Osteocyte (in vitro differentiated cells): ENCODE measurements around the gene MMRN1. TPM values are rescaled to one million over a fixed set of nuclear protein-coding genes. Genes with fewer than 3 reads are reported as not detected.

Experiments
- DNase-seq: peaks from one replicate; pipeline ENCODE4 v3.0.0; 2021; ENCODE audit warnings: mixed read lengths; ENCODE audit not compliant: unreplicated experiment; ENCODE audit errors: extremely low spot score
- H3K27ac Mint-ChIP-seq: one replicate; pipeline ENCODE4 v1.8.0; 2021; ENCODE audit warnings: mild to moderate bottlenecking, mixed read lengths; ENCODE audit not compliant: unreplicated experiment
- H3K27me3 Mint-ChIP-seq: one replicate; pipeline ENCODE4 v1.8.0; 2021; ENCODE audit warnings: mixed read lengths; ENCODE audit not compliant: unreplicated experiment
- H3K36me3 Mint-ChIP-seq: one replicate; pipeline ENCODE4 v1.8.0; 2021; ENCODE audit warnings: mixed read lengths; ENCODE audit not compliant: unreplicated experiment
- H3K4me1 Mint-ChIP-seq: one replicate; pipeline ENCODE4 v1.8.0; 2021; ENCODE audit warnings: mixed read lengths; ENCODE audit not compliant: unreplicated experiment
- H3K4me3 Mint-ChIP-seq: one replicate; pipeline ENCODE4 v1.8.0; 2021; ENCODE audit warnings: mild to moderate bottlenecking, moderate library complexity, mixed read lengths; ENCODE audit not compliant: unreplicated experiment
- H3K9me3 Mint-ChIP-seq: one replicate; pipeline ENCODE4 v1.8.0; 2021; ENCODE audit warnings: mixed read lengths; ENCODE audit not compliant: unreplicated experiment
- total RNA-seq: library from RNA; stranded (reverse); gene quantifications from 2 replicates; pipeline ENCODE4 v1.2.1, GENCODE V29; 2021
- TF ChIP-seq, protein P1 (sequence below): fragments of 200-600 bp; sonication (generic); IDR thresholded peaks from 2 replicates; pipeline ENCODE4 v1.5.0; 2021; ENCODE audit warnings: antibody characterized with exemption, mild to moderate bottlenecking, moderate library complexity

MMRN1 gene
- total RNA-seq, 1 donor from 2014 or later, result not detected

- no peaks in the 10 kb centered on the region for H3K9me3 Mint-ChIP-seq
- no peaks in the 10 kb centered on the region for H3K36me3 Mint-ChIP-seq
- H3K4me1 Mint-ChIP-seq, result no peaks in the 10 kb centered on the region
- TF ChIP-seq, protein P1, sequence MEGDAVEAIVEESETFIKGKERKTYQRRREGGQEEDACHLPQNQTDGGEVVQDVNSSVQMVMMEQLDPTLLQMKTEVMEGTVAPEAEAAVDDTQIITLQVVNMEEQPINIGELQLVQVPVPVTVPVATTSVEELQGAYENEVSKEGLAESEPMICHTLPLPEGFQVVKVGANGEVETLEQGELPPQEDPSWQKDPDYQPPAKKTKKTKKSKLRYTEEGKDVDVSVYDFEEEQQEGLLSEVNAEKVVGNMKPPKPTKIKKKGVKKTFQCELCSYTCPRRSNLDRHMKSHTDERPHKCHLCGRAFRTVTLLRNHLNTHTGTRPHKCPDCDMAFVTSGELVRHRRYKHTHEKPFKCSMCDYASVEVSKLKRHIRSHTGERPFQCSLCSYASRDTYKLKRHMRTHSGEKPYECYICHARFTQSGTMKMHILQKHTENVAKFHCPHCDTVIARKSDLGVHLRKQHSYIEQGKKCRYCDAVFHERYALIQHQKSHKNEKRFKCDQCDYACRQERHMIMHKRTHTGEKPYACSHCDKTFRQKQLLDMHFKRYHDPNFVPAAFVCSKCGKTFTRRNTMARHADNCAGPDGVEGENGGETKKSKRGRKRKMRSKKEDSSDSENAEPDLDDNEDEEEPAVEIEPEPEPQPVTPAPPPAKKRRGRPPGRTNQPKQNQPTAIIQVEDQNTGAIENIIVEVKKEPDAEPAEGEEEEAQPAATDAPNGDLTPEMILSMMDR, result no peak
- no peak overlapping the region for H3K27ac Mint-ChIP-seq
- no peak overlapping the region for H3K4me3 Mint-ChIP-seq
- no peak for DNase-seq
- peaks cover 30% of the 10 kb centered on the region for H3K27me3 Mint-ChIP-seq
These were observed 31.1 kb upstream of the MMRN1 start for GRCh38 chr4:89863533-89863932.

GRCh38 chr4:89868276-89868675, 26.4 kb upstream of the MMRN1 start:
- peaks cover 40% of the 10 kb centered on the region for H3K27me3 Mint-ChIP-seq
- TF ChIP-seq, protein P1, result no peak
- no peaks in the 10 kb centered on the region for H3K9me3 Mint-ChIP-seq
- H3K4me3 Mint-ChIP-seq, result no peak overlapping the region
- H3K36me3 Mint-ChIP-seq, result no peaks in the 10 kb centered on the region
- H3K4me1 Mint-ChIP-seq, result no peaks in the 10 kb centered on the region
- DNase-seq, result no peak
- no peak overlapping the region for H3K27ac Mint-ChIP-seq

DNA sequence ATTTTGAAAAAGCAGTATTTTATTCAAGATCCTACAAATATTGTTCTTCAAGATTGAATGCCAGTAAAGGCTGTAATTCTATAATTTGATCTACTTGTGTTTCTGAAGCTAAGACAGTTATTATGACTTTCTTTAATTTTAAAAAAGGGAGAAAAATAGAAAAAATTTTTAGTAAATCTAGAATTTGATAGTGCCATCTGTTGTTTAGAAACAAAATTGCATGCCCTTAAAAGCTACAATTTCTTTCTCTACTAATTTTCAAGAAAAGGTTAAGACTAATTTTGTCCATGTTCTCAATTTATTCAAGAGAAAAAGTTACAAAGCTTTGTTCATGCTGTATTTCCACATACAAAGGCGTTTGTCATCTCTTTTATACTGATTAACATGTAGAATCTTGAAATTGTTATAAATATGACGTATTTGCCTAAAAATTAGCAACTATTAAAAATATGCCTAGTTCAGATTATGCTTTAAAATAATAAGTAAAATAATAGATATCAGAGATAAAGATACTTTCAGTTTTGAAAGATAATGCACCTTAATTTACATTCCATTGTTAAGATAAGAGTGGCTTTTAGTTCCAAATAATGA, 25.6 kb upstream of the MMRN1 start:
- H3K9me3 Mint-ChIP-seq, result no peaks in the 10 kb centered on the region
- H3K27me3 Mint-ChIP-seq, result peaks cover 40% of the 10 kb centered on the region
- no peak overlapping the region for H3K4me3 Mint-ChIP-seq
- no peak for DNase-seq
- no peaks in the 10 kb centered on the region for H3K4me1 Mint-ChIP-seq
- H3K27ac Mint-ChIP-seq, result no peak overlapping the region
- no peaks in the 10 kb centered on the region for H3K36me3 Mint-ChIP-seq
- TF ChIP-seq, protein P1, result peak; percentile 68

DNA sequence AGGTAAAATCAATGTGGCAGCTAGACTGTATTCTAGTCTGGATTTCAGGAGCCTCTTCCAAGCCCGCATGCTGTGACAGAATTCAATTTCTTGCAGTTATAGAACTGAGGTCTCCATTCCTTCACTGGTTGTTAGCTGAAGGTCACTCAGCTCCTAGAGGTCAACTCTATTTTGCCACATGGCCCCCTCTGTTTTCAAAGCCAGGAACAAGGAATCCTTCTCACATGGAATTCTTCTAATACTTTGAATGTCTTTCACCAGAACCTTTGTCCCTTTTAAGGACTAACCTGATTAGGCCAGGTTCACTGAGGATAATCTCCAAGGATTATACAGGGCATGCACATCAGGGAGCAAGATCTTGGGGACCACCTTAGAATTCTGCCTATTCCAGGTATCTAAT, 23.4 kb upstream of the MMRN1 start:
- TF ChIP-seq, protein P1, result no peak
- Mint-ChIP-seq H3K27ac (no peak overlapping the region), H3K9me3 (no peaks in the 10 kb centered on the region), H3K4me1 (no peaks in the 10 kb centered on the region), H3K4me3 (no peak overlapping the region), H3K36me3 (no peaks in the 10 kb centered on the region), H3K27me3 (peaks cover 38% of the 10 kb centered on the region)
- DNase-seq, result no peak

DNA sequence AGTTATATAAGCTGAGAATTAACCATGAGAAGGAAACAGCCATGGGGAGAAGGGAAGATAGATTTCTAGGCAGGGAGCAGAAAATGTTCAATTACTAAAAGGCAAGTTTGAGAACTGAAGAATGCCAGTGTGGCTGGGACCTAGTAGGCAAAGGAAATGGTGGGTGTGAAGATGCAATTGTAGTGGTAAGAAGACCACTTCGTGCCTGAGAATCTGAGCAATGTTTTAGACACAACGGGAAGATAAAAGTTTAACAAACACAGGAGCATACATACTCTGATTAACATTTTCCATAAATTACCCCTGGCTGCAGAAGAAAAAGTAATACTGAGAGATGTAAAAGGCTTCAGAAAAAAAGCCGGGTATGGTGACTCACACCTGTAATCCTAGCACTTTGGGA, 18.1 kb upstream of the MMRN1 start:
- Mint-ChIP-seq H3K27me3 (peaks cover 21% of the 10 kb centered on the region), H3K4me3 (no peak overlapping the region), H3K36me3 (no peaks in the 10 kb centered on the region), H3K4me1 (no peaks in the 10 kb centered on the region), H3K9me3 (no peaks in the 10 kb centered on the region), H3K27ac (no peak overlapping the region)
- DNase-seq, result no peak
- TF ChIP-seq, protein P1, result no peak
